T-helper 17 cell (primary cell): ENCODE measurements around the gene KDM4B. TPM values are rescaled to one million over a fixed set of nuclear protein-coding genes. Genes with fewer than 3 reads are reported as not detected.

Source experiments
- ATAC-seq: fragments of 150-1000 bp; cut with Tn5 transposase; 2 replicates; pipeline ENCODE4 v1.10.0; 2021; ENCODE audit warnings: mild to moderate bottlenecking, moderate library complexity
- DNase-seq, 3 donors: peaks; one replicate each; pipeline versions ENCODE4 v3.0.0 to v3.0.0-alpha.2; 2020 to 2021
- H3K9me3 ChIP-seq: one replicate; pipeline ENCODE4 v1.7.0; 2013; ENCODE audit warnings: low read length, mild to moderate bottlenecking; ENCODE audit not compliant: control insufficient read depth, poor library complexity, severe bottlenecking
- H3K27ac Mint-ChIP-seq: one replicate; pipeline ENCODE4 v1.8.0; 2022; ENCODE audit warnings: mild to moderate bottlenecking, moderate library complexity, mixed read lengths
- H3K27me3 Mint-ChIP-seq: one replicate; pipeline ENCODE4 v1.8.0; 2022; ENCODE audit warnings: mixed read lengths
- H3K36me3 Mint-ChIP-seq: one replicate; pipeline ENCODE4 v1.8.0; 2022; ENCODE audit warnings: low read depth, mixed read lengths
- H3K4me1 Mint-ChIP-seq: one replicate; pipeline ENCODE4 v1.8.0; 2022; ENCODE audit warnings: mild to moderate bottlenecking, mixed read lengths
- H3K4me3 Mint-ChIP-seq: one replicate; pipeline ENCODE4 v1.8.0; 2022; ENCODE audit warnings: mild to moderate bottlenecking, moderate library complexity, mixed read lengths
- total RNA-seq, 4 donors: library from RNA in 2 of 4; stranded (reverse) in 2 of 4; gene quantifications; one replicate each; pipeline ENCODE4 v1.2.3 and lab custom pipeline; 2022 to 2026

Gene KDM4B
- total RNA-seq, 2 donors from 2014 or later = 37.6 to 42.2 TPM

GRCh38 chr19:4996701-4997100 is 27.8 kb downstream of the KDM4B start:
- ATAC-seq = no peak
- H3K9me3 ChIP-seq = no peaks in the 10 kb centered on the region
- H3K36me3 Mint-ChIP-seq = peaks cover 3% of the 10 kb centered on the region
- no peak overlapping the region for H3K27ac Mint-ChIP-seq
- no peaks in the 10 kb centered on the region for H3K27me3 Mint-ChIP-seq
- H3K4me3 Mint-ChIP-seq = no peak overlapping the region
- DNase-seq = no peak
- peaks cover 24% of the 10 kb centered on the region for H3K4me1 Mint-ChIP-seq

- no peak for ATAC-seq
- no peaks in the 10 kb centered on the region for H3K9me3 ChIP-seq
- no peaks in the 10 kb centered on the region for H3K27me3 Mint-ChIP-seq
- no peak overlapping the region for H3K27ac Mint-ChIP-seq
- DNase-seq = no peak
- no peak overlapping the region for H3K4me3 Mint-ChIP-seq
- peaks cover 26% of the 10 kb centered on the region for H3K4me1 Mint-ChIP-seq
- peaks cover 3% of the 10 kb centered on the region for H3K36me3 Mint-ChIP-seq
Observed at GRCh38 chr19:4997297-4997696, 28.4 kb downstream of the KDM4B start.

- Mint-ChIP-seq H3K4me1 (peaks cover 27% of the 10 kb centered on the region), H3K36me3 (peaks cover 3% of the 10 kb centered on the region), H3K4me3 (no peak overlapping the region), H3K27ac (peak overlapping the region; percentile 67), H3K27me3 (no peaks in the 10 kb centered on the region)
- DNase-seq (no peak), ATAC-seq (no peak)
- H3K9me3 ChIP-seq = no peaks in the 10 kb centered on the region
Observed at GRCh38 chr19:5000120-5000611, 31.3 kb downstream of the KDM4B start.

GRCh38 chr19:5001615-5002014 is 32.7 kb downstream of the KDM4B start:
- DNase-seq (no peak), ATAC-seq (peak; percentile 64)
- H3K9me3 ChIP-seq = no peaks in the 10 kb centered on the region
- Mint-ChIP-seq H3K27ac (peak overlapping the region; percentile 83), H3K36me3 (peaks cover 3% of the 10 kb centered on the region), H3K4me1 (peaks cover 28% of the 10 kb centered on the region), H3K27me3 (no peaks in the 10 kb centered on the region), H3K4me3 (no peak overlapping the region)

- no peaks in the 10 kb centered on the region for H3K27me3 Mint-ChIP-seq
- ATAC-seq (no peak), DNase-seq (no peak)
- H3K4me3 Mint-ChIP-seq = no peak overlapping the region
- peaks cover 28% of the 10 kb centered on the region for H3K4me1 Mint-ChIP-seq
- peak overlapping the region; percentile 83 for H3K27ac Mint-ChIP-seq
- H3K36me3 Mint-ChIP-seq = peaks cover 3% of the 10 kb centered on the region
- H3K9me3 ChIP-seq = no peaks in the 10 kb centered on the region
Observed at GRCh38 chr19:5002143-5002542, 33.2 kb downstream of the KDM4B start.

- H3K27me3 Mint-ChIP-seq = no peaks in the 10 kb centered on the region
- no peaks in the 10 kb centered on the region for H3K9me3 ChIP-seq
- H3K4me3 Mint-ChIP-seq = no peak overlapping the region
- no peak overlapping the region for H3K27ac Mint-ChIP-seq
- no peak for DNase-seq
- ATAC-seq = no peak
- peaks cover 28% of the 10 kb centered on the region for H3K4me1 Mint-ChIP-seq
- peaks cover 5% of the 10 kb centered on the region for H3K36me3 Mint-ChIP-seq
Observed at GRCh38 chr19:5003781-5004180, 34.9 kb downstream of the KDM4B start.

- ATAC-seq = no peak
- H3K27me3 Mint-ChIP-seq = no peaks in the 10 kb centered on the region
- no peak overlapping the region for H3K27ac Mint-ChIP-seq
- H3K4me3 Mint-ChIP-seq = no peak overlapping the region
- H3K4me1 Mint-ChIP-seq = peaks cover 23% of the 10 kb centered on the region
- H3K9me3 ChIP-seq = no peaks in the 10 kb centered on the region
- DNase-seq = no peak
- H3K36me3 Mint-ChIP-seq = peaks cover 4% of the 10 kb centered on the region
Observed at GRCh38 chr19:5005096-5005495, 36.2 kb downstream of the KDM4B start.

- no peak overlapping the region for H3K27ac Mint-ChIP-seq
- H3K27me3 Mint-ChIP-seq = no peaks in the 10 kb centered on the region
- no peak for DNase-seq
- H3K9me3 ChIP-seq = no peaks in the 10 kb centered on the region
- ATAC-seq = no peak
- H3K4me3 Mint-ChIP-seq = no peak overlapping the region
- H3K36me3 Mint-ChIP-seq = peaks cover 2% of the 10 kb centered on the region
- peaks cover 20% of the 10 kb centered on the region for H3K4me1 Mint-ChIP-seq
Observed at GRCh38 chr19:5006201-5006600, 37.3 kb downstream of the KDM4B start.

GRCh38 chr19:5006821-5007220 is 37.9 kb downstream of the KDM4B start:
- Mint-ChIP-seq H3K27me3 (no peaks in the 10 kb centered on the region), H3K4me3 (no peak overlapping the region), H3K36me3 (peaks cover 2% of the 10 kb centered on the region), H3K4me1 (peaks cover 17% of the 10 kb centered on the region), H3K27ac (no peak overlapping the region)
- ATAC-seq (no peak), DNase-seq (no peak)
- no peaks in the 10 kb centered on the region for H3K9me3 ChIP-seq

GRCh38 chr19:5011476-5012238 is 42.7 kb downstream of the KDM4B start:
- no peak overlapping the region for H3K27ac Mint-ChIP-seq
- DNase-seq = no peak
- ATAC-seq = no peak
- H3K9me3 ChIP-seq = no peaks in the 10 kb centered on the region
- H3K4me3 Mint-ChIP-seq = no peak overlapping the region
- no peaks in the 10 kb centered on the region for H3K27me3 Mint-ChIP-seq
- H3K36me3 Mint-ChIP-seq = peaks cover 2% of the 10 kb centered on the region
- H3K4me1 Mint-ChIP-seq = peaks cover 9% of the 10 kb centered on the region

- no peak overlapping the region for H3K4me3 Mint-ChIP-seq
- no peak overlapping the region for H3K27ac Mint-ChIP-seq
- no peak for ATAC-seq
- no peaks in the 10 kb centered on the region for H3K27me3 Mint-ChIP-seq
- H3K4me1 Mint-ChIP-seq = peaks cover 10% of the 10 kb centered on the region
- H3K36me3 Mint-ChIP-seq = no peaks in the 10 kb centered on the region
- no peak for DNase-seq
- no peaks in the 10 kb centered on the region for H3K9me3 ChIP-seq
Observed at GRCh38 chr19:5012688-5013457, 44.0 kb downstream of the KDM4B start.

GRCh38 chr19:5013761-5014160 is 44.8 kb downstream of the KDM4B start:
- Mint-ChIP-seq H3K27ac (no peak overlapping the region), H3K4me1 (peaks cover 10% of the 10 kb centered on the region), H3K27me3 (no peaks in the 10 kb centered on the region), H3K36me3 (no peaks in the 10 kb centered on the region), H3K4me3 (no peak overlapping the region)
- no peak for DNase-seq
- no peak for ATAC-seq
- no peaks in the 10 kb centered on the region for H3K9me3 ChIP-seq

- no peak for DNase-seq
- Mint-ChIP-seq H3K4me3 (no peak overlapping the region), H3K4me1 (peaks cover 10% of the 10 kb centered on the region), H3K27ac (no peak overlapping the region), H3K27me3 (no peaks in the 10 kb centered on the region), H3K36me3 (no peaks in the 10 kb centered on the region)
- ATAC-seq = no peak
- H3K9me3 ChIP-seq = no peaks in the 10 kb centered on the region
Observed at GRCh38 chr19:5014941-5015340, 46.0 kb downstream of the KDM4B start.
